GM12878 (cell line): ENCODE results near the gene YBX2. TPM values are rescaled to one million over a fixed set of nuclear protein-coding genes. Genes with fewer than 3 reads are reported as not detected.

Source experiments
- ATAC-seq: fragments of 200-7000 bp; cut with Tn5 transposase; 3 replicates; pipeline ENCODE4 v1.9.1; 2020; ENCODE audit warnings: mild to moderate bottlenecking, moderate library complexity
- BruUV-seq: library from RNA; stranded (reverse); fragments of 400-500 nt; replicated peaks from 2 replicates; lab custom pipeline; 2021; lab: Mats Ljungman, UMichigan
- CTCF ChIA-PET: fragments of 300-600 bp; sonication (Branson Sonifier 250); formaldehyde crosslinking; extraction: SDS; loops from one replicate; lab custom pipeline; 2021; ENCODE audit warnings: inconsistent platforms; lab: Yijun Ruan, JAX
- POLR2A ChIA-PET: fragments of 350-600 bp; formaldehyde crosslinking; extraction: SDS; loops from one replicate; lab custom pipeline; 2021; ENCODE audit warnings: inconsistent platforms; lab: Charles Lee
- RAD21 ChIA-PET: fragments of 300-600 bp; sonication (Branson Sonifier 250); formaldehyde crosslinking; loops from one replicate; lab custom pipeline; 2023; ENCODE audit warnings: antibody characterized with exemption; ENCODE audit not compliant: unreplicated experiment; lab: Charles Lee
- SMC1A ChIA-PET: fragments of 300-600 bp; sonication (Branson Sonifier 250); formaldehyde crosslinking; loops from one replicate; lab custom pipeline; 2023; ENCODE audit not compliant: unreplicated experiment, uncharacterized antibody; lab: Charles Lee
- DNase-seq: peaks from one replicate; pipeline ENCODE4 v3.0.0-alpha.2; 2011; ENCODE audit warnings: low read depth, low spot score
- FAIRE-seq: peaks from 3 replicates; lab custom pipeline; 2011; peaks lifted over from hg19 to GRCh38; lab: Jason Lieb, UNC
- H2AFZ ChIP-seq: 2 replicates; pipeline ENCODE4 v1.6.0; 2011; ENCODE audit warnings: low read depth, low read length, control low read depth; ENCODE audit not compliant: control insufficient read depth
- H3K27ac ChIP-seq: 2 replicates; pipeline ENCODE4 v1.5.1; 2011; ENCODE audit warnings: control low read depth; ENCODE audit not compliant: control insufficient read depth, insufficient read depth
- H3K27me3 ChIP-seq, 2 experiments: replicated peaks in 1 of 2; 2 replicates each; pipeline versions ENCODE4 v1.6.0 to v1.6.1; 2011; ENCODE audit warnings: low read length in 1 of 2; ENCODE audit not compliant: control insufficient read depth in 2 of 2, insufficient read depth in 2 of 2
- H3K36me3 ChIP-seq, 2 experiments: 2 replicates each; pipeline ENCODE4 v1.5.1; 2011; ENCODE audit warnings: low read length in 1 of 2; ENCODE audit not compliant: control insufficient read depth in 2 of 2, insufficient read depth in 2 of 2
- H3K4me1 ChIP-seq: 2 replicates; pipeline ENCODE4 v1.6.1; 2011; ENCODE audit warnings: mild to moderate bottlenecking, low read length, moderate library complexity, mixed read lengths; ENCODE audit not compliant: control insufficient read depth, insufficient read depth
- H3K4me2 ChIP-seq: 2 replicates; pipeline ENCODE4 v1.6.0; 2011; ENCODE audit warnings: control low read depth; ENCODE audit not compliant: control insufficient read depth, insufficient read depth
- H3K4me3 ChIP-seq: fragments of 200-600 bp; sonication (generic); 2 replicates; pipeline ENCODE4 v1.5.1; 2016
- H3K79me2 ChIP-seq: 2 replicates; pipeline ENCODE4 v1.6.0; 2011; ENCODE audit warnings: low read length; ENCODE audit not compliant: control insufficient read depth, insufficient read depth
- H3K9ac ChIP-seq: 2 replicates; pipeline ENCODE4 v1.8.0; 2011; ENCODE audit warnings: low read length, control low read depth, mixed read lengths; ENCODE audit not compliant: control insufficient read depth, insufficient read depth
- H3K9me3 ChIP-seq: replicated peaks from 3 replicates; pipeline ENCODE4 v1.5.1; 2011; ENCODE audit warnings: mild to moderate bottlenecking, low read length; ENCODE audit not compliant: control insufficient read depth, insufficient read depth
- H4K20me1 ChIP-seq: 2 replicates; pipeline ENCODE4 v1.6.0; 2011; ENCODE audit not compliant: control insufficient read depth, insufficient read depth
- EED ChIP-seq: sonication (generic); IDR thresholded peaks from 2 replicates; pipeline ENCODE4 v1.6.1; 2016; ENCODE audit warnings: antibody characterized with exemption, low read depth
- EP300 ChIP-seq, 2 experiments: fragments of 150-350 bp in 1 of 2; IDR thresholded peaks; 2 replicates each; pipeline ENCODE4 v1.6.1; 2011 to 2012; ENCODE audit warnings: low read depth in 2 of 2, low read length in 2 of 2, borderline replicate concordance in 1 of 2, improper control_type of control experiment in 1 of 2, inconsistent platforms in 1 of 2; ENCODE audit not compliant: control insufficient read depth in 1 of 2
- IKZF2 ChIP-seq, 2 experiments: fragments of 450-650 bp; IDR thresholded peaks; 2 replicates each; pipeline ENCODE4 v1.6.1; 2017; ENCODE audit warnings: mild to moderate bottlenecking in 2 of 2, moderate library complexity in 2 of 2
- MEF2A ChIP-seq: IDR thresholded peaks from 2 replicates; pipeline ENCODE4 v1.6.1; 2011; ENCODE audit warnings: low read depth, mild to moderate bottlenecking, low read length, moderate library complexity; ENCODE audit not compliant: insufficient read depth
- NFYB ChIP-seq: IDR thresholded peaks from 2 replicates; pipeline ENCODE4 v1.6.1; 2011; ENCODE audit warnings: low read depth, mild to moderate bottlenecking, low read length, improper control_type of control experiment, moderate library complexity; ENCODE audit not compliant: insufficient read depth
- POLR2AphosphoS2 ChIP-seq: IDR thresholded peaks from 2 replicates; pipeline ENCODE4 v1.6.1; 2011; ENCODE audit warnings: low read depth, mild to moderate bottlenecking, low read length, improper control_type of control experiment, moderate library complexity
- POU2F2 ChIP-seq: IDR thresholded peaks from 3 replicates; pipeline ENCODE4 v1.6.1; 2011; ENCODE audit warnings: low read depth, mild to moderate bottlenecking, low read length, borderline replicate concordance
- RELA ChIP-seq: fragments of 450-650 bp; IDR thresholded peaks from 2 replicates; pipeline ENCODE4 v1.8.0; 2014; ENCODE audit warnings: borderline replicate concordance; ENCODE audit not compliant: partially characterized antibody
- RELB ChIP-seq: fragments of 450-650 bp; IDR thresholded peaks from 2 replicates; pipeline ENCODE4 v1.6.1; 2017; ENCODE audit warnings: low read depth, mild to moderate bottlenecking, moderate library complexity
- RFX5 ChIP-seq: IDR thresholded peaks from 2 replicates; pipeline ENCODE4 v1.6.1; 2011; ENCODE audit warnings: low read depth, low read length, improper control_type of control experiment
- TCF12 ChIP-seq: IDR thresholded peaks from 2 replicates; pipeline ENCODE4 v1.6.1; 2011; ENCODE audit warnings: low read depth, mild to moderate bottlenecking, low read length
- WGBS: methylation state at CpG from one replicate; pipeline ENCODE4 v1.1.6; 2016; ENCODE audit warnings: low lambda C conversion rate; ENCODE audit not compliant: insufficient replicate concordance, insufficient coverage; ENCODE audit errors: missing lambda C conversion rate; 5-methylcytosine and 5-hydroxymethylcytosine counted together
- in situ Hi-C: fragments of 300-500 bp; cut with MboI; formaldehyde crosslinking; loops from 9 replicates; pipeline ENCODE4 v1.14.3; 2018; ENCODE audit warnings: mixed read lengths
- intact Hi-C: fragments of 100-400 bp; cut with micrococcal nuclease; formaldehyde crosslinking; loops from one replicate; pipeline ENCODE4 v1.14.2; 2022; ENCODE audit not compliant: unreplicated experiment
- polyA plus RNA-seq, 11 experiments: library from polyadenylated mRNA; depleted of rRNA in 4 of 11; unstranded in 6 of 11; stranded (reverse) in 5 of 11; fragments of >200 nt; fragmentation: Nextera tagmentation in 4 of 11; fragmentation: Illumina TruSeq in 1 of 11; extraction: Ambion mirVana in 4 of 11; extraction: Trizol in 1 of 11; gene quantifications; 1 replicate in 1 of 11; 2 replicates in 10 of 11; pipeline versions ENCODE4 v1.2.1 to v1.2.3, GENCODE V29; 2011 to 2016; ENCODE audit warnings: inconsistent platforms in 2 of 11, missing spikeins in 2 of 11, low read depth in 1 of 11
- total RNA-seq, 4 experiments: library from RNA; depleted of rRNA in 3 of 4; stranded (reverse); fragments of >200 nt in 3 of 4; fragmentation: Illumina TruSeq in 1 of 4; extraction: Trizol in 1 of 4; gene quantifications; 2 replicates each; pipeline versions ENCODE4 v1.2.1 to v1.2.3, GENCODE V29; 2013 to 2021

The YBX2 gene
- total and polyA plus RNA-seq, 10 of the 15 experiments (the other 5 are each of a cell fraction or from before 2014, with no cell fraction given) = not detected

DNA sequence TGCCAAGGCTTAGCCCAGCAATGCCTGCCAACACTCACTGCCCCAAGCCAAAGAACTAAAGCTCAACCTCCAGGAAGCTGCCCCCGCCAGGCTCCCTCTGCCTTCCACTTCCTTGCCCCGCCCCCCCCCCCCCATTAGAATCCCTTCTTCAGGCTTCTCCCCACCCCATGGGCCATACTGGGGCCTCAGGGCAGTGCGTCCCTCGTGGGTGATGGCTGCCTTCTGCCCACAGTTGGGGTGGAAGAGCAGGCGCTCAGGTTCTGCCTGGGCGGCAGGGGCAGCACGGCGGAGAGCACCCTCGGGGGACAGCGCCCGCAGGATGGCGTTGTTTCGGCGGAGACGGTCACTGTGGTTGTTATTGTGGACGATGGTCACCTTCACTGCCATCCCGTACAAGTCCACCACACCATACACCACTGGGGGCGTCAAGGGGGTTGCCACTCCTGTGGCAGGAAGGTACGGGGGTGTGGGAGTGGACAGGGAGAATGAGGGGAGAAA, 30.6 kb upstream of the YBX2 start:
- FAIRE-seq (no peak), ATAC-seq (no peak), DNase-seq (no peak)
- in situ Hi-C loops (no loop called here), intact Hi-C loops (no loop called here)
- H3K4me2 ChIP-seq = no peak overlapping the region
- peaks cover 9 to 33% of the 10 kb centered on the region in 2 experiments; a peak in 3 of 4 replicates for H3K36me3 ChIP-seq
- CTCF ChIA-PET = interaction anchor here (0.7 to 7.9 kb wide), 11 partner anchors 9 to 235 kb away, joined by 3 to 49 read pairs (median 3); partner anchors contain the start of genes ACAP1 and GPS2
- no peak overlapping the region for H3K4me3 ChIP-seq
- no peaks in the 10 kb centered on the region for H4K20me1 ChIP-seq
- no peaks in the 10 kb centered on the region for H3K27me3 ChIP-seq
- H3K4me1 ChIP-seq = peaks cover 5% of the 10 kb centered on the region
- no TSS peak for BruUV-seq
- RAD21 ChIA-PET = interaction anchor here (0.9 to 2.4 kb wide), 4 partner anchors 11 to 27 kb away, joined by 3 to 13 read pairs (median 8); partner anchors contain the start of genes ACAP1 and KCTD11
- H3K27ac ChIP-seq = no peak overlapping the region
- SMC1A ChIA-PET = interaction anchor here (1.4 to 3.5 kb wide), 2 partner anchors 11 to 20 kb away, joined by 6 to 21 read pairs; partner anchors contain the start of gene ACAP1
- WGBS = 87% methylated on average over 19 of the region's 19 CpGs
- TF ChIP-seq RELB (no peak), EP300 (IDR thresholded peaks at IDR 0.05; ENCODE audit: borderline replicate concordance in 1 of 2, control insufficient read depth in 1 of 2, low read depth in 2 of 2, low read length in 2 of 2) (no peak), TCF12 (no peak), EED (no peak), POLR2AphosphoS2 (no peak), POU2F2 (no peak), NFYB (no peak), RFX5 (no peak), RELA (no peak), IKZF2 (IDR thresholded peaks at IDR 0.05) (no peak), MEF2A (no peak)
- H2AFZ ChIP-seq = no peak overlapping the region
- no peak overlapping the region for H3K9ac ChIP-seq
- peaks cover 17% of the 10 kb centered on the region for H3K79me2 ChIP-seq
- no peaks in the 10 kb centered on the region for H3K9me3 ChIP-seq
- POLR2A ChIA-PET = interaction anchor here (1.3 kb wide), 1 partner anchor 12 kb away, joined by 9 read pairs; the partner anchor contains the start of gene ACAP1
